Measurements from ENCODE around the gene GOLGA2.
A peak's percentile ranks its signal among the peaks of the same experiment; 100 is the strongest.

GOLGA2 gene, protein sequence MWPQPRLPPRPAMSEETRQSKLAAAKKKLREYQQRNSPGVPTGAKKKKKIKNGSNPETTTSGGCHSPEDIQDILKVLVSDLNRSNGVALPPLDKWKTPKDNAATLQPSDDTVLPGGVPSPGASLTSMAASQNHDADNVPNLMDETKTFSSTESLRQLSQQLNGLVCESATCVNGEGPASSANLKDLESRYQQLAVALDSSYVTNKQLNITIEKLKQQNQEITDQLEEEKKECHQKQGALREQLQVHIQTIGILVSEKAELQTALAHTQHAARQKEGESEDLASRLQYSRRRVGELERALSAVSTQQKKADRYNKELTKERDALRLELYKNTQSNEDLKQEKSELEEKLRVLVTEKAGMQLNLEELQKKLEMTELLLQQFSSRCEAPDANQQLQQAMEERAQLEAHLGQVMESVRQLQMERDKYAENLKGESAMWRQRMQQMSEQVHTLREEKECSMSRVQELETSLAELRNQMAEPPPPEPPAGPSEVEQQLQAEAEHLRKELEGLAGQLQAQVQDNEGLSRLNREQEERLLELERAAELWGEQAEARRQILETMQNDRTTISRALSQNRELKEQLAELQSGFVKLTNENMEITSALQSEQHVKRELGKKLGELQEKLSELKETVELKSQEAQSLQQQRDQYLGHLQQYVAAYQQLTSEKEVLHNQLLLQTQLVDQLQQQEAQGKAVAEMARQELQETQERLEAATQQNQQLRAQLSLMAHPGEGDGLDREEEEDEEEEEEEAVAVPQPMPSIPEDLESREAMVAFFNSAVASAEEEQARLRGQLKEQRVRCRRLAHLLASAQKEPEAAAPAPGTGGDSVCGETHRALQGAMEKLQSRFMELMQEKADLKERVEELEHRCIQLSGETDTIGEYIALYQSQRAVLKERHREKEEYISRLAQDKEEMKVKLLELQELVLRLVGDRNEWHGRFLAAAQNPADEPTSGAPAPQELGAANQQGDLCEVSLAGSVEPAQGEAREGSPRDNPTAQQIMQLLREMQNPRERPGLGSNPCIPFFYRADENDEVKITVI
- 63.9 to 83.6 (median 72.3) reads per million in 3 experiments for total RNA-seq

GRCh38 chr9:128275198-128276007 is at the start of gene GOLGA2:
GOLGA2 (minus strand) TSS chr9:128276007; CDS start chr9:128275976, 31 bp downstream.
- no peak for DNase-seq

DNA sequence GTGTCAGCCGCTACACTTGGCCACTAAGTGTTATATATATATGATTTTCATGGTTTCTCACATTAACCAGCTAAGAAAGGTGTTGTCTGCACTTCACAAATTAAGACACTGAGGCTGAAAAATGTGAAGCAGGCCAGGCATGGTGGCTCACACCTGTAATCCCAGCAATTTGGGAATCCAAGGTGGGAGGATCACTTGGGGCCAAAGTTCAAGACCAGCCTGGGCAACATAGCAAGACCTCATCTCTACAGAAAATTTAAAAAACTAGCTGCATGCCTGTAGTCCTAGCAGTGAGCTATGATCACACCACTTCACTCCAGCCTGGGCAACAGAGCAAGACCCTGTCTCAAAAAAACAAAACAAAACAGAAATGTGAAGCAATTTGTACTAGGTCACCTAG is 48.6 kb upstream of the GOLGA2 start:
- DNase-seq, result no peak

GRCh38 chr9:128323791-128324190 is 48.0 kb upstream of the GOLGA2 start:
- no peak for DNase-seq

DNA sequence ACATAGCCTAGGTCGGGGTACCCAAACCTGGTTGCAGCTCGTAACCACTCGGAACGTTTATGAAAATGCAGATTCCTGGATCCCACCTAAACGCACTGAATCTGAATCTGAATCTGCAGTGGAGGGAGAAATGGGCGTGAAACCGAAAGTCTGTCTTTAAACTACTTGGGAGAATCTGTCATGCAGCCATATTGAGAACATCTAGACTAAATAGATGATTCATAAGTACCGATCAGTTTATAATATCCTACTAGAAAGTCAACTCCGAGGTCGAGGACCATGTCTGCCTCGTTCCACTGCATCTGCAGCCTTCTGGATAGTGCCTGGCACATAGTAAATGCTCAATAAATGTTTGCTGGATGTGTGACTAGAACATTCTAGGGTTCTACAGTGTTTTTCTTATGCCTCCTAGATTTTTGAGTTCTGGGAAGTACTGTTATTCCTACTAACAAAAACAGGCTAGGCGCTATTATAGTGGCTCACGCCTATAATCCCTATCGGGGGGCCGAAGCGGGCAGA is 47.5 kb upstream of the GOLGA2 start:
- no peak for DNase-seq

- DNase-seq, result peak; percentile 93
These were observed 46.8 kb upstream of the GOLGA2 start, which contains the start of the genes COQ4 and TRUB2 for GRCh38 chr9:128322404-128323211. COQ4 (plus strand) TSS chr9:128322839; CDS start chr9:128322859, 20 bp downstream. TRUB2 (minus strand) TSS chr9:128322447; CDS start chr9:128322408, 39 bp downstream.

DNA sequence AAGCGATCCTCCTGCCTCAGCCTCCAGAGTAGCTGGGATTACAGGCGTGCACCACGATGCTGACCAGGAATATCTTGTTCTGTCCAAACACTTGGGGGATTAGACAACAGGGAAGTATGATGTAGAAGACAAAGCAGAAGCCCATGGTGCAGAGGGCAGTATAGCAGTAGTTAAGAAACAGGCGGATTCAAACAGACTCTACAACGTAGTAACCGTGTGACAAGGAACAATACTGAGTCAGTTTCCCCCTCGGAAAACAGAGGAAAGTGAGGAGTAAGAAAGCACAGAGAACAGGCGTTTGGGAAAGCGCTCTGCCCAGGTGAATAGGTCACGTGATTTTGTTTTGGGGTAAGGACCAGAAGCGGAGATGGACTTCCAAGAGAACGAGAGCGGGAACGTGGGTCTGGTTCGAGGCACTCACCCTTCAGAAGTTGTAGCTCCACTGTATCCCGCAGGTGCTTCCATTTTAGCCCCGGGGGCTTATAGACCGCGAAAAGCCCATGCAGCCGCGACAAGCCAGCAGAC is 46.1 kb upstream of the GOLGA2 start:
- no peak for DNase-seq

GRCh38 chr9:128321343-128321742 is 45.5 kb upstream of the GOLGA2 start:
- DNase-seq, result no peak

GRCh38 chr9:128317629-128318028 is 41.8 kb upstream of the GOLGA2 start:
- no peak for DNase-seq

- DNase-seq, result no peak
These were observed 40.6 kb upstream of the GOLGA2 start for GRCh38 chr9:128316421-128316820.

GRCh38 chr9:128314697-128315096 is 38.9 kb upstream of the GOLGA2 start:
- no peak for DNase-seq

GRCh38 chr9:128310461-128310860 is 34.7 kb upstream of the GOLGA2 start:
- DNase-seq, result no peak

- DNase-seq, result no peak
These were observed 33.7 kb upstream of the GOLGA2 start for GRCh38 chr9:128309551-128309950.

- DNase-seq, result no peak
These were observed 29.1 kb upstream of the GOLGA2 start for GRCh38 chr9:128304971-128305288.

- no peak for DNase-seq
These were observed 28.5 kb upstream of the GOLGA2 start for GRCh38 chr9:128304136-128304970.

DNA sequence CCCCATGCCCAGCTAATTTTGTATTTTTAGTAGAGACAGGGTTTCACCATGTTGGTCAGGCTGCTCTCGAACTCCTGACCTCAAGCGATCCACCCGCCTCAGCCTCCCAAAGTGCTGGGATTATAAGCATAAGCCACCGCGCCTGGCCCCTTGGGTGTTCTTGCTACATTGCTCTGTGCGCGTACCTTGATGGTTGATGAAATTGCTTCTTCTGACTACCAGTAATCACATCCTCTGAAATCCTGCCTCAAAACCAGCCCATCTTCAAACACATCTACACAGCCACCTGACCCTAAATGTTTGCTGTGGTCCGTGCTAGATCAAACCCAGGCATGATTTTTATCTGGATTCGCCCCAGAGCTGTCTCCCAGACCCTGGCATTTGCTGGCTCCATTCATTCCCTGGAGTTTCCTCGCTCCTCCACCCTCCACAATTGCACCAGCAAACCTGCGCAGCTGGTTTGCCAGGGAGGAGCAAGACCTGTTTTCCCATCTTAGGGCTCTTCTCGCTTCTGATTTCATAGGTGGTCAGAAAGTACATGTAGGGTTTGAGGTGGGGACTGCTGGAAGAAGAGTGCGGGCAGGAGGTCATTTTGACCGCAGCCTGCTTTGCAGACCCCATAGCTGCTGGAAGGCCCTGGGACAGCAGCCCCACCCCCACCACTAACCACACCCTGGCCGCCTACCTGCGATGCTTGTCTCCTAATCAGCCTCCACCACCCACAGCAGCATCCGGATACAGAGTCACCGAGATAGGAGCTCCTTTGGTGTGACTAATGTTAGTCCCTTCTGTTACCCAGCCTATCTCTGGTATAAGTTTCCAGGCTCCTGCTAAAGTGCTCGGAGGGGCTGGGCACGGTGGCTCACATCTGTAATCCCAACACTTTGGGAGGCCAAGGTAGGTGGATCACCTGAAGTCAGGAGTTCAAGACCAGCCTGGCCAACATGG is 23.0 kb upstream of the GOLGA2 start:
- DNase-seq, result no peak

DNA sequence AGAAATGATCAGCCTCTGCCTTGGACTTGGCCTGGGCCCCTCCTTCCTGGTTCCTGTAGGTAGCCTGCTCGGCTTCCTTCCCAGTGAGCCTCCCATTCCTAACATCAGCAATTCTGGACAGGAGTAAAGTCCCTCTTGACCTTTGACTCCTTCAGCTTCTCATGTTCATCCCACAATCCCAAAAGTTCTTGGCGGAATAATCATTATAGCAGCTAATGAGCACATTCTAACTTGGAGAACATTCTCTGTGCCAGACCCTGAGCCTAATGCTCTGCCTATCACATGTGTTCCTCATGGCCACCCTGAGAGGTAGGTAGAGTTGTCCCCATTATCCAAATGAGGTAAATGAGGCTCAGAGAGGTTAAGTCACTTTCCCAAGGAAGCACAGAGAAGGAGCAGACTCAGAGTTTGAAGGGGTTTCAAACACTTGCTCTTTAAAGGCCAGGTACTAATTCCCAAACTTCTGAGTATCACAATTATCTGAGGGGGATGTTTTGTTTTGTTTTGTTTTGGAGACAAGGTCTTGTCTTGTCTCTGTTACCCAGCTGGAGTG is 21.5 kb upstream of the GOLGA2 start:
- DNase-seq, result no peak

DNA sequence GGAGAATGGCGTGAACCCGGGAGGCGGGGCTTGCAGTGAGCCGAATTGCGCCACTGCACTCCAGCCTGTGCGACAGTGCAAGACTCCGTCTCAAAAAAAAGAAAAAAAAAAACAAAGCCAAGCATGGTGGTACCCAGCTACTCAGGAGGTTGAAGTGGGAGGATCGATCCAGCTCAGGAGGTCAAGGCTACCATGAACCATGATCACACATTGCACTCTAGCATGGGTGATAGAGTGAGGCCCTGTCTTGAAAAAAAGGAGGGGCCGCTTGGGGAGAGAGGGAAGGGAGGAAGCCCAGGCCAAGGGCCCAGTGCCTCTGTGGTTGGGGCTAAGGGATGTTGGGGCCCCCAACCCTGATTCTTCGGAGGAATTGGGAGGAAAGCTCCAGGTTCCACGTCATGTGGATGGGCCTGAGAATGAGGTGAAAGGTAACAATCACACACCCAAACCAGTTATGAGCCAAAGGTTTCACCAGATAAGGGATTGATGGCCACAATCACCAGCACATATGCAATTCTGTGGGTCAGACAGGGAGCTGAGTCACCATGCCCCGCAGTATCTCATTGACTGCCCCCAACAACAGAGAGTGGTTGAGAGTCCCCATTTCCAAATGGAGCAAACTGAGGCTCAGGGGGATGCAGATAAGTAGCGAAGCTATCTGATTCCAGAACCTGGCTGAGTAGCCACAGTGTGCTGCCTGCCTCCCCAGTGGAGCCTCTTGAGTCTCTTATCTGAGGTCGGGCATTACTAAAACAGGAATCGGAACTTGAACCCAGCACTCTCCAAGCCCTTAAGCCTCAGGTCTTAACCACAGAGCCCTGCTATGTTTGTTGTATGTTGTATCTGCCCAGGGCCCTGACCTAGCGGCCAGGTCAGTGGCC is 20.8 kb upstream of the GOLGA2 start:
- DNase-seq, result no peak

DNA sequence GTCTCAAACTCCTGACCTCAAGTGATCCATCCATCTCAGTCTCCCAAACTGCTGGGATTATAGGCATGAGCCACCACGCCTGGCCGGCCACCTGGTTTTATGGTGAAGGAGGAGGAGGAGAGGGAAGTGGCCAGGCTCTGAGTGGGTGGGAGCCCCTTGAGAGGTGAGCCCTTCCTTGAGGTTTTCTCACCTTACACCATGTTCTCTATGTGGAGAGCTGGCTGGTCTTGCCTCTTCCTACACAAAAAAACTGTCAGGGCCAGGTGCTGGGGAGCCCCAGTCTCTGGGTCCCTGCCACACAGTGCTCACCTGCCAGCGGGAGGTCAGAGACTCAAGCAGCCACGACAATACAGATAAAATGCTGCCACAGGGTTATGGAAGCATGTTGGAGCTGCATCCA is 18.3 kb upstream of the GOLGA2 start:
- no peak for DNase-seq

All from central memory CD4-positive, alpha-beta T cell (primary cell).